HEK293 (cell line): ENCODE results near the gene CEP295NL.

Experiments used
- BCL11A ChIP-seq: fragments of 450-650 bp; formaldehyde crosslinking; IDR thresholded peaks from 2 replicates; pipeline ENCODE4 v1.5.1; 2016; ENCODE audit warnings: low read depth, missing biosample characterization, missing genetic modification characterization
- GLI2 ChIP-seq: fragments of 450-650 bp; formaldehyde crosslinking; IDR thresholded peaks from 2 replicates; pipeline ENCODE4; 2017; ENCODE audit warnings: missing biosample characterization, missing genetic modification characterization, low read depth, borderline replicate concordance
- KLF8 ChIP-seq: fragments of 450-650 bp; formaldehyde crosslinking; IDR thresholded peaks from 2 replicates; pipeline ENCODE4 v1.5.1; 2016; ENCODE audit warnings: missing biosample characterization, missing genetic modification characterization
- ZBTB17 ChIP-seq: fragments of 450-650 bp; formaldehyde crosslinking; IDR thresholded peaks from 2 replicates; pipeline ENCODE4 v1.5.1; 2016; ENCODE audit warnings: missing biosample characterization, missing genetic modification characterization
- ZBTB20 ChIP-seq: fragments of 450-650 bp; formaldehyde crosslinking; IDR thresholded peaks from 2 replicates; pipeline ENCODE4 v1.5.1; 2016; ENCODE audit warnings: missing biosample characterization, missing genetic modification characterization
- ZBTB21 ChIP-seq: fragments of 450-650 bp; formaldehyde crosslinking; IDR thresholded peaks from 2 replicates; pipeline ENCODE4 v1.5.1; 2017; ENCODE audit warnings: missing biosample characterization, missing genetic modification characterization
- ZBTB48 ChIP-seq: fragments of 450-650 bp; formaldehyde crosslinking; IDR thresholded peaks from 2 replicates; pipeline ENCODE4 v1.5.1; 2016; ENCODE audit warnings: missing biosample characterization, missing genetic modification characterization
- ZBTB7A ChIP-seq: fragments of 450-650 bp; formaldehyde crosslinking; IDR thresholded peaks from 2 replicates; pipeline ENCODE4 v1.5.1; 2016; ENCODE audit warnings: low read depth, missing biosample characterization, missing genetic modification characterization
- ZBTB8A ChIP-seq: fragments of 450-650 bp; formaldehyde crosslinking; IDR thresholded peaks from 2 replicates; pipeline ENCODE4 v1.5.1; 2016; ENCODE audit warnings: missing biosample characterization, missing genetic modification characterization
- ZFP37 ChIP-seq: fragments of 450-650 bp; formaldehyde crosslinking; IDR thresholded peaks from 2 replicates; pipeline ENCODE4 v1.5.1; 2016; ENCODE audit warnings: missing biosample characterization, missing genetic modification characterization
- ZNF146 ChIP-seq: fragments of 450-650 bp; formaldehyde crosslinking; IDR thresholded peaks from 2 replicates; pipeline ENCODE4 v1.5.1; 2016; ENCODE audit warnings: missing biosample characterization, missing genetic modification characterization
- ZNF239 ChIP-seq: fragments of 450-650 bp; formaldehyde crosslinking; IDR thresholded peaks from 2 replicates; pipeline ENCODE4 v1.5.1; 2016; ENCODE audit warnings: missing biosample characterization, missing genetic modification characterization
- ZNF404 ChIP-seq: fragments of 450-650 bp; formaldehyde crosslinking; IDR thresholded peaks from 2 replicates; pipeline ENCODE4 v1.5.1; 2017; ENCODE audit warnings: missing biosample characterization, missing genetic modification characterization
- ZNF426 ChIP-seq: fragments of 450-650 bp; formaldehyde crosslinking; IDR thresholded peaks from 2 replicates; pipeline ENCODE4 v1.5.1; 2017; ENCODE audit warnings: missing biosample characterization, missing genetic modification characterization, mild to moderate bottlenecking, inconsistent platforms, moderate library complexity
- ZNF473 ChIP-seq: fragments of 450-650 bp; formaldehyde crosslinking; IDR thresholded peaks from 2 replicates; pipeline ENCODE4 v1.5.1; 2017; ENCODE audit warnings: missing biosample characterization, missing genetic modification characterization
- ZNF544 ChIP-seq: fragments of 450-650 bp; formaldehyde crosslinking; IDR thresholded peaks from 2 replicates; pipeline ENCODE4 v1.5.0; 2017; ENCODE audit warnings: missing biosample characterization, missing genetic modification characterization
- ZNF555 ChIP-seq: fragments of 450-650 bp; formaldehyde crosslinking; conservative IDR thresholded peaks from 2 replicates; pipeline ENCODE4 v1.5.1; 2017; ENCODE audit warnings: missing biosample characterization, mild to moderate bottlenecking, missing genetic modification characterization, inconsistent platforms
- ZNF571 ChIP-seq: fragments of 450-650 bp; formaldehyde crosslinking; IDR thresholded peaks from 2 replicates; pipeline ENCODE4 v1.5.0; 2017; ENCODE audit warnings: missing biosample characterization, missing genetic modification characterization
- ZNF654 ChIP-seq: fragments of 450-650 bp; formaldehyde crosslinking; IDR thresholded peaks from 2 replicates; pipeline ENCODE4 v1.5.1; 2016; ENCODE audit warnings: low read depth, missing biosample characterization, missing genetic modification characterization
- ZNF777 ChIP-seq: fragments of 450-650 bp; formaldehyde crosslinking; IDR thresholded peaks from 2 replicates; pipeline ENCODE4 v1.5.1; 2017; ENCODE audit warnings: missing biosample characterization, missing genetic modification characterization, borderline replicate concordance
- ZNF843 ChIP-seq: fragments of 450-650 bp; formaldehyde crosslinking; IDR thresholded peaks from 2 replicates; pipeline ENCODE4 v1.5.1; 2016; ENCODE audit warnings: missing biosample characterization, missing genetic modification characterization
- ZSCAN23 ChIP-seq: fragments of 450-650 bp; formaldehyde crosslinking; IDR thresholded peaks from 2 replicates; pipeline ENCODE4 v1.5.1; 2016; ENCODE audit warnings: missing biosample characterization, missing genetic modification characterization
- TF ChIP-seq, protein P1 (sequence below): fragments of 450-650 bp; formaldehyde crosslinking; IDR thresholded peaks from 2 replicates; pipeline ENCODE4 v1.5.1; 2017; ENCODE audit warnings: missing biosample characterization, missing genetic modification characterization
- TF ChIP-seq, protein P2 (sequence below): fragments of 450-650 bp; formaldehyde crosslinking; IDR thresholded peaks from 2 replicates; pipeline ENCODE4 v1.5.1; 2016; ENCODE audit warnings: missing biosample characterization, missing genetic modification characterization
- TF ChIP-seq, protein P3 (sequence below): fragments of 450-650 bp; formaldehyde crosslinking; IDR thresholded peaks from 2 replicates; pipeline ENCODE4 v1.5.1; 2016; ENCODE audit warnings: missing biosample characterization, missing genetic modification characterization, borderline replicate concordance
- TF ChIP-seq, protein P4 (sequence below): fragments of 450-650 bp; formaldehyde crosslinking; IDR thresholded peaks from 2 replicates; pipeline ENCODE4 v1.5.1; 2016; ENCODE audit warnings: missing biosample characterization, missing genetic modification characterization
- TF ChIP-seq, protein P5 (sequence below): fragments of 450-650 bp; formaldehyde crosslinking; IDR thresholded peaks from 2 replicates; pipeline ENCODE4 v1.5.1; 2016; ENCODE audit warnings: missing biosample characterization, missing genetic modification characterization, low read depth
- TF ChIP-seq, protein P6 (sequence below): fragments of 450-650 bp; formaldehyde crosslinking; IDR thresholded peaks from 2 replicates; pipeline ENCODE4 v1.5.1; 2016; ENCODE audit warnings: missing biosample characterization, missing genetic modification characterization

The CEP295NL gene

DNA sequence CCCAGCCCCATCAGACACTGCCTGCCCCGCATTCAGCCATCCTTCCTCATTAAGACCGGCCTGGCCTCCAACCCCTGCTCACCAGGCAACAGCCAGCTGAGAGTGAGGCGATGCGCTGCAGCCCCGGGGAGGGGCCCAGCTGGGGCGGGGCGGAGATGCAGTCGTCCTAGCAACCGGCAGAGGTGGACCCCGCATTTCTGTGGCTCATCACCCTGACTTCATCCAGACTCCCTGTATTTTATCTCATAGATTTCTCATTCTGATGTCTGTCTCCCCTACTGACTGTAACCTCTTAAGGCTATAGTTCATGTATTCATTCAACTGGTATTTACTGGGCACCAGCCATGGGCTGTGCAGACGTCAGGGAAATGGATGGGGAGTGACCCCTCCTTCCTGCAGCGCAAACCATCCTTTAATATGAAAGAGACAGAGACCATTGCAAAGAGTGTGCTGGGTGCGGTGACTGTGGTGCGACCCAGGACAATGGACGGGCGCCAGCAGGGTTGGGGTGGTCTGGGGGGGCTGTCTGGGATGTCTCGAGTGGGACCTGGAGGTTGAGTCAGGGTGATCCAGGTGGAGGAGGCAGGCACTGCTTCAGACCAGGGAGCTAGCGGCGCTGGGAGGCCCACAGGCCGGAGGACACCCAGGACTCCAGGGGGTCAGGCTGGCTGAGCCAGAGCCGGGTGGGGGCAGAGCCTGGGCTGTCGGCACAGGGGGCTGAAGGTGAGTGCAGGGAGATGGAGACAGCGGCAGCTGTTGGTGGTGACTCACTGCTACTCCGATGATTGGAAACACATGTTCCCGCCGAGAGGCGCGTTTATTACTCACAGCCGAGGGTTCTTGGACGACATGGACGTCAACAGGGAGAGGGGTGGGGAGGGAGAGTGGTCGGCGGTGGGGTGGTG lies 32.7 kb upstream of the CEP295NL start (continued):
- TF ChIP-seq, protein P1, sequence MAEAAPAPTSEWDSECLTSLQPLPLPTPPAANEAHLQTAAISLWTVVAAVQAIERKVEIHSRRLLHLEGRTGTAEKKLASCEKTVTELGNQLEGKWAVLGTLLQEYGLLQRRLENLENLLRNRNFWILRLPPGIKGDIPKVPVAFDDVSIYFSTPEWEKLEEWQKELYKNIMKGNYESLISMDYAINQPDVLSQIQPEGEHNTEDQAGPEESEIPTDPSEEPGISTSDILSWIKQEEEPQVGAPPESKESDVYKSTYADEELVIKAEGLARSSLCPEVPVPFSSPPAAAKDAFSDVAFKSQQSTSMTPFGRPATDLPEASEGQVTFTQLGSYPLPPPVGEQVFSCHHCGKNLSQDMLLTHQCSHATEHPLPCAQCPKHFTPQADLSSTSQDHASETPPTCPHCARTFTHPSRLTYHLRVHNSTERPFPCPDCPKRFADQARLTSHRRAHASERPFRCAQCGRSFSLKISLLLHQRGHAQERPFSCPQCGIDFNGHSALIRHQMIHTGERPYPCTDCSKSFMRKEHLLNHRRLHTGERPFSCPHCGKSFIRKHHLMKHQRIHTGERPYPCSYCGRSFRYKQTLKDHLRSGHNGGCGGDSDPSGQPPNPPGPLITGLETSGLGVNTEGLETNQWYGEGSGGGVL (tag by site-specific recombination) = peak; percentile 84
- TF ChIP-seq GLI2 (no peak), ZNF544 (tag by site-specific recombination) (no peak), ZBTB17 (peak; percentile 12; the same call in 1 of the 2 replicates), ZNF404 (no peak), ZNF473 (tag by site-specific recombination) (no peak), ZNF555 (no peak), KLF8 (tag by site-specific recombination) (peak; percentile 44; the same call in 1 of the 2 replicates), ZBTB21 (peak; percentile 75), ZBTB48 (tag by site-specific recombination) (0 out of 2 replicates have a peak, but pooled peaks have one; percentile 52), ZSCAN23 (tag by site-specific recombination) (0 out of 2 replicates have a peak, but pooled peaks have one; percentile 18), ZNF654 (tag by site-specific recombination) (no peak), ZNF146 (tag by site-specific recombination) (peak; percentile 5; the same call in 1 of the 2 replicates), ZBTB20 (tag by site-specific recombination) (peak; percentile 99), ZBTB8A (tag by site-specific recombination) (no peak; the same call in 1 of the 2 replicates), ZBTB7A (tag by site-specific recombination) (no peak), ZNF426 (no peak), ZNF843 (tag by site-specific recombination) (0 out of 2 replicates have a peak, but pooled peaks have one; percentile 50), ZFP37 (tag by site-specific recombination) (no peak), ZNF239 (tag by site-specific recombination) (no peak), ZNF777 (tag by site-specific recombination) (peak; percentile 51; the same call in 1 of the 2 replicates), BCL11A (tag by site-specific recombination) (peak; percentile 92), ZNF571 (tag by site-specific recombination) (no peak)
- TF ChIP-seq, protein P2, sequence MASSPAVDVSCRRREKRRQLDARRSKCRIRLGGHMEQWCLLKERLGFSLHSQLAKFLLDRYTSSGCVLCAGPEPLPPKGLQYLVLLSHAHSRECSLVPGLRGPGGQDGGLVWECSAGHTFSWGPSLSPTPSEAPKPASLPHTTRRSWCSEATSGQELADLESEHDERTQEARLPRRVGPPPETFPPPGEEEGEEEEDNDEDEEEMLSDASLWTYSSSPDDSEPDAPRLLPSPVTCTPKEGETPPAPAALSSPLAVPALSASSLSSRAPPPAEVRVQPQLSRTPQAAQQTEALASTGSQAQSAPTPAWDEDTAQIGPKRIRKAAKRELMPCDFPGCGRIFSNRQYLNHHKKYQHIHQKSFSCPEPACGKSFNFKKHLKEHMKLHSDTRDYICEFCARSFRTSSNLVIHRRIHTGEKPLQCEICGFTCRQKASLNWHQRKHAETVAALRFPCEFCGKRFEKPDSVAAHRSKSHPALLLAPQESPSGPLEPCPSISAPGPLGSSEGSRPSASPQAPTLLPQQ (tag by site-specific recombination) = peak; percentile 83
- TF ChIP-seq, protein P3, sequence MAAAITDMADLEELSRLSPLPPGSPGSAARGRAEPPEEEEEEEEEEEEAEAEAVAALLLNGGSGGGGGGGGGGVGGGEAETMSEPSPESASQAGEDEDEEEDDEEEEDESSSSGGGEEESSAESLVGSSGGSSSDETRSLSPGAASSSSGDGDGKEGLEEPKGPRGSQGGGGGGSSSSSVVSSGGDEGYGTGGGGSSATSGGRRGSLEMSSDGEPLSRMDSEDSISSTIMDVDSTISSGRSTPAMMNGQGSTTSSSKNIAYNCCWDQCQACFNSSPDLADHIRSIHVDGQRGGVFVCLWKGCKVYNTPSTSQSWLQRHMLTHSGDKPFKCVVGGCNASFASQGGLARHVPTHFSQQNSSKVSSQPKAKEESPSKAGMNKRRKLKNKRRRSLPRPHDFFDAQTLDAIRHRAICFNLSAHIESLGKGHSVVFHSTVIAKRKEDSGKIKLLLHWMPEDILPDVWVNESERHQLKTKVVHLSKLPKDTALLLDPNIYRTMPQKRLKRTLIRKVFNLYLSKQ (tag by site-specific recombination) = no peak
- TF ChIP-seq, protein P4, sequence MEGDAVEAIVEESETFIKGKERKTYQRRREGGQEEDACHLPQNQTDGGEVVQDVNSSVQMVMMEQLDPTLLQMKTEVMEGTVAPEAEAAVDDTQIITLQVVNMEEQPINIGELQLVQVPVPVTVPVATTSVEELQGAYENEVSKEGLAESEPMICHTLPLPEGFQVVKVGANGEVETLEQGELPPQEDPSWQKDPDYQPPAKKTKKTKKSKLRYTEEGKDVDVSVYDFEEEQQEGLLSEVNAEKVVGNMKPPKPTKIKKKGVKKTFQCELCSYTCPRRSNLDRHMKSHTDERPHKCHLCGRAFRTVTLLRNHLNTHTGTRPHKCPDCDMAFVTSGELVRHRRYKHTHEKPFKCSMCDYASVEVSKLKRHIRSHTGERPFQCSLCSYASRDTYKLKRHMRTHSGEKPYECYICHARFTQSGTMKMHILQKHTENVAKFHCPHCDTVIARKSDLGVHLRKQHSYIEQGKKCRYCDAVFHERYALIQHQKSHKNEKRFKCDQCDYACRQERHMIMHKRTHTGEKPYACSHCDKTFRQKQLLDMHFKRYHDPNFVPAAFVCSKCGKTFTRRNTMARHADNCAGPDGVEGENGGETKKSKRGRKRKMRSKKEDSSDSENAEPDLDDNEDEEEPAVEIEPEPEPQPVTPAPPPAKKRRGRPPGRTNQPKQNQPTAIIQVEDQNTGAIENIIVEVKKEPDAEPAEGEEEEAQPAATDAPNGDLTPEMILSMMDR (tag by site-specific recombination) = no peak
- TF ChIP-seq, protein P5, sequence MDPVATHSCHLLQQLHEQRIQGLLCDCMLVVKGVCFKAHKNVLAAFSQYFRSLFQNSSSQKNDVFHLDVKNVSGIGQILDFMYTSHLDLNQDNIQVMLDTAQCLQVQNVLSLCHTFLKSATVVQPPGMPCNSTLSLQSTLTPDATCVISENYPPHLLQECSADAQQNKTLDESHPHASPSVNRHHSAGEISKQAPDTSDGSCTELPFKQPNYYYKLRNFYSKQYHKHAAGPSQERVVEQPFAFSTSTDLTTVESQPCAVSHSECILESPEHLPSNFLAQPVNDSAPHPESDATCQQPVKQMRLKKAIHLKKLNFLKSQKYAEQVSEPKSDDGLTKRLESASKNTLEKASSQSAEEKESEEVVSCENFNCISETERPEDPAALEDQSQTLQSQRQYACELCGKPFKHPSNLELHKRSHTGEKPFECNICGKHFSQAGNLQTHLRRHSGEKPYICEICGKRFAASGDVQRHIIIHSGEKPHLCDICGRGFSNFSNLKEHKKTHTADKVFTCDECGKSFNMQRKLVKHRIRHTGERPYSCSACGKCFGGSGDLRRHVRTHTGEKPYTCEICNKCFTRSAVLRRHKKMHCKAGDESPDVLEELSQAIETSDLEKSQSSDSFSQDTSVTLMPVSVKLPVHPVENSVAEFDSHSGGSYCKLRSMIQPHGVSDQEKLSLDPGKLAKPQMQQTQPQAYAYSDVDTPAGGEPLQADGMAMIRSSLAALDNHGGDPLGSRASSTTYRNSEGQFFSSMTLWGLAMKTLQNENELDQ (tag by site-specific recombination) = no peak
- TF ChIP-seq, protein P6, sequence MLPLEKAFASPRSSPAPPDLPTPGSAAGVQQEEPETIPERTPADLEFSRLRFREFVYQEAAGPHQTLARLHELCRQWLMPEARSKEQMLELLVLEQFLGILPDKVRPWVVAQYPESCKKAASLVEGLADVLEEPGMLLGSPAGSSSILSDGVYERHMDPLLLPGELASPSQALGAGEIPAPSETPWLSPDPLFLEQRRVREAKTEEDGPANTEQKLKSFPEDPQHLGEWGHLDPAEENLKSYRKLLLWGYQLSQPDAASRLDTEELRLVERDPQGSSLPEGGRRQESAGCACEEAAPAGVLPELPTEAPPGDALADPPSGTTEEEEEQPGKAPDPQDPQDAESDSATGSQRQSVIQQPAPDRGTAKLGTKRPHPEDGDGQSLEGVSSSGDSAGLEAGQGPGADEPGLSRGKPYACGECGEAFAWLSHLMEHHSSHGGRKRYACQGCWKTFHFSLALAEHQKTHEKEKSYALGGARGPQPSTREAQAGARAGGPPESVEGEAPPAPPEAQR (tag by site-specific recombination) = no peak
